ENCODE results near the gene ANKRD55.
A peak's percentile ranks its signal among the peaks of the same experiment; 100 is the strongest.
"Not testable (repeated sequence)": the region's sequence is repeated elsewhere in the genome, so short reads cannot be mapped to it uniquely, and the experiment has no call there.

Gene ANKRD55

DNA sequence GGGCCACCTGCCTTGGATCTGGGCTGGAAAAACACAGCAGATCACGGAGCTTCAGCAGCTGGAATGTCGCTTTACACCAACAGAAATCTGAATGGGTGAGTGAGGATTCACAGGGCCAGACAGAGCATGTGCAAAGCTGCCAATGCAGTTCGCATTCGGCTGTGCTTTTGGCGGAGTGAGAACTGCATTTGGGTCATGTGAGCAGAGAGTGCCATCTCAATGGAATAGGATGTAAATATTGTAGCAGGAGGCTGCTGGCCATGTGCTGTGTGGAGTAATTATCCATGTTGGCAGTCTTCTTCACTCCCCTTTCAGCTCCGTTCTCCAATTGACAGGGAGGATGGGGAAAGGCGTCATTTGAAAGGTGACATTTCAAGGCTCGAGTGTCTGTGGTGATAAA is at the start of gene ANKRD55:
ANKRD55 (minus strand) TSS at position 101 of the 400 bp plus-strand sequence. CDS start 417 bp downstream, outside the sequence.
- DNase-seq (ENCODE audit: low read depth in 1 of 2, low spot score in 1 of 2) = no peak

DNA sequence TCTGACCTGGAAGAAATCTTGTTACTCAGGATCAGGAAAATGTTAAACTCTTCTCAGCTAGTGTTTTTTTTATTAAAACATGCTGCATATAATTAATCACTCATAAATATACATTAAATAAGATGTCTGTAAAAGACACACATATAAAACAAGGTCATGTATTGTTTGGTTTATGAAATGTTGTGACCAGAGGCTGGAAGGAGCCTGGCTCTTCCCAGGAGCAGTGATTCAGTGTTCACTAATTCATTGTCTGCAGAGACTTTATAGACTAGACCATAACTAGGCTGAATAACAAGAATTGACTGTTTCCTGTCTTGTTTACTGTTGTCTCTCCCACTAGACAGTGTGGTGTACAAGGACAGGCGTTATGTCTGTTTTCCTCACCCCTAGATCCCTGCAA is 49.1 kb upstream of the ANKRD55 start:
- no peak for DNase-seq (ENCODE audit: low read depth in 1 of 2, low spot score in 1 of 2)

DNA sequence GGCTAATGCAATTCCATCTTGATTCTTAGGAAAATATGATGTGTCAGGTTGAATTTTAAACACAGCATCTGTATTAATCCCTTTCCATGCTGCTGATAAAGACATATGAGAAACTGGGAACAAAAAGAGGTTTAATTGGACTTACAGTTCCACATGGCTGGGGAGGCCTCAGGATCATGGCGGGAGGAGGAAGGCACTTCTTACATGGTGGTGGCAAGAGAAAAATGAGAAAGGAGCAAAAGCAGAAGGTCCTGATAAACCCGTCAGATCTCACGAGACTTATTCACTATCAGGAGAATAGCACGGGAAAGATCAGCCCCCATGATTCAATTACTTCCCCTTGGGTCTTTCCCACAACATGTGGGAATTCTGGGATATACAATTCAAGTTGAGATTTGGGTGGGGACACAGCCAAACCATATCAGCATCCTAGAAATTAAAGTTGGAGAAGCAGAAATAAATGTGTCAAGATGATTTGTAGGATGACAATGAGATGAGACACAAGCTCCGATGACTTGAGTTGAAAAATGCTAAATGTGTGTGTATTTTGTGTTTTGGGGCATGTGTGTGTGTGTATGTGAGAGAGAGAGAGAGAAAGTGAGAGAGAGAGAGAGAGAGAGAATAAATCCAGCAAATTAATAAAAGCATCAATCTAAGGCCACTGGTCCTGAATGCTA is 48.5 kb upstream of the ANKRD55 start:
- DNase-seq (ENCODE audit: low read depth in 1 of 2, low spot score in 1 of 2) = no peak

- DNase-seq (ENCODE audit: low read depth in 1 of 2, low spot score in 1 of 2) = no peak
Observed at GRCh38 chr5:56279979-56280378, 46.8 kb upstream of the ANKRD55 start.

DNA sequence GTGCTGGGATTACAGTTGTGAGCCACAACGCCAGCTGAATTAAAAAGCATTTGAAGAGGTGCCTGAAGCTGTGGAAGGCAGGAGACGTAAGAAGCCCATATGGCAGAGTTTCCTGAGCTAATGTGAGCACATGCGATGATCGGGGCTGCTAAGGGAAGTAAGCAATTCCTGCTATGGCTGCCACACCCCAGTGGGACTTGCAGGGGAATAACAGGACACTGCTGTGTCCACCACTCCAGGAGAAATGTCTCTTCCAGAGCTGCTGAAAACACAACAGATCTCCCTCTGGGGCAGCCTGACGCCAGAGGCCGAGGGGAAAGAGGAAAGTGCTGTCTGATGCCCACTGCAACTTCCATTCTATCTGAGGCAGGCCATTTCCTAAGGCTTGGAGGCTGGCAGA is 46.2 kb upstream of the ANKRD55 start:
- DNase-seq (ENCODE audit: low read depth in 1 of 2, low spot score in 1 of 2) = no peak

- no peak for DNase-seq (ENCODE audit: low read depth in 1 of 2, low spot score in 1 of 2)
Observed at GRCh38 chr5:56278335-56278753, 45.2 kb upstream of the ANKRD55 start.

- DNase-seq (ENCODE audit: low read depth in 1 of 2, low spot score in 1 of 2) = no peak
Observed at GRCh38 chr5:56277573-56277972, 44.4 kb upstream of the ANKRD55 start.

- no peak for DNase-seq (ENCODE audit: low read depth in 1 of 2, low spot score in 1 of 2)
Observed at GRCh38 chr5:56273376-56273955, 40.3 kb upstream of the ANKRD55 start.

GRCh38 chr5:56272765-56273164 is 39.6 kb upstream of the ANKRD55 start:
- DNase-seq (ENCODE audit: low read depth in 1 of 2, low spot score in 1 of 2) = no peak

DNA sequence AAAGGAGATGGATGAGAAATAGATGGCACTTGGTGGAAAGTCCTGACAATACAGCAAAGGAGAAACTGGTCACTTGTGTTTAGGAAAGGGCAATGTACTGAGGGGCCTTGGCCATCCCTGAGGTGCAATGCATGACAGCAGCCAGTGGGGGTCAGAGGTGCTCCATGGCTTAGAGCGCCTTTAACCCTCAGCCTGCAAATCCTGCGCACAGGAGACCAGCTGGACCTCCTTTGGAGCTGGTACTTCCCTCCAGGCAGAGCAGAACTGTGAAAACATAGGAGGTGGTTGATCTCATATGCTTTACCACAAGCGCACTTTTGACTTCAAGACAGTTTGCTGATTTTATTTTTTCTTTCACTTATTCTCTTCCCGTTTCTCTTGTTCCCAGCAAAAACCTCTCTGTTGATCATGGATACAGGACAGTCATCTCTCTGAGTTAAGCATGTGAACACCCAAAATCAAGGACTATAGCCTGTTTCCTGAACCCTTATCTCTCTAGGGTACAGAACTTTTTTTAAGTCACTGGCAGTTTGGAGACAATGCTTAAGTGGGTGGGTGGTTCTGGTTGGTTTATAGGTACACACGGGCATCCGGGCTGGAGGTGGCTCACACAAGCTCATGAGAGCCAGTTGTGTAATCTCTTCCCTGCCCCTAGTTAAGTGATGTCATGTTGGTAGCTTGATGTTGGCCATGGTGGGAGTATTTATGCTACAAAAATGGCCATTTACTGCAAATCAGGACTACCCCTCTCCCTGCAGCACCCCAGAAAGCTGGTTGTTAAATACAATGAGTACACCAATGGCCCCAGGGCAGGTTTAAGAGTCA is 37.6 kb upstream of the ANKRD55 start:
- peak; percentile 52 to 78 for DNase-seq (ENCODE audit: low read depth in 1 of 2, low spot score in 1 of 2)

GRCh38 chr5:56270058-56270457 is 36.9 kb upstream of the ANKRD55 start:
- no peak for DNase-seq (ENCODE audit: low read depth in 1 of 2, low spot score in 1 of 2)

DNA sequence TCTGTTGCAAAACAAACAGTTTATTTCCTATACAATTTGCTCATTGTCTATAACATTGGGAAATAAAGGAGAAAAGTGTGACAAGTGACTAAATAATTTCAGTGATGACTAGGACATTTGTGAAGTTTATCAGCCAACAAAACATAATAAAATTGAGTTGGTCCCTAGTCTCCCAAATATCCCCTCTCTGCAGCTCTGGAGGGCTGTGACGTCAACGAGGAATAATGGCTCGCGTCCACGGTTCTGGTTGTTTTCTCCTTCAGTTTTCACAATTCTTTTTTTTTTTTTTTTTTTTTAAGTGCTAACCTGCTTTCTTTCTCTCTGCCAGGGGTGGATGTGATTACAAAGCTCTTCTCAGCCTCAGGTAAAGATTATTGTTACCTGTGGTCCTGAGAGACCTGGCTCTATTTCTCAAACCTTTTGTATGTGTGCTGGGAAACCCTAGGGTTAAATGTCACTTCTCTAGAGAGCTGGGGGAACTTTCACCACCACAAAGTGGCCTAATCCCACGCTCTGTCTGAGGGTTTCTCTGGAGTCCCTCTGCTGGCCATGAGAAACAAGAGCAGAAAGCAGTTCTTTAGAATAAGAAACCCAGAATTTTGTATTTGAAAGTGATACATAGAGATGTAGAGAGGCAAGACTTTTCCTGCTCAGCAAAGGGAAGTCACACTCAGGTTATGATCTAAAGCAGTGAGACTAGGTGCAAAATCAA is 36.2 kb upstream of the ANKRD55 start:
- peak in 1 of 2 donors; percentile 13 for DNase-seq (ENCODE audit: low read depth in 1 of 2, low spot score in 1 of 2)

- not testable (repeated sequence) for DNase-seq (ENCODE audit: low read depth in 1 of 2, low spot score in 1 of 2)
Observed at GRCh38 chr5:56268707-56269106, 35.6 kb upstream of the ANKRD55 start.

- no peak for DNase-seq (ENCODE audit: low read depth in 1 of 2, low spot score in 1 of 2)
Observed at GRCh38 chr5:56267856-56268255, 34.7 kb upstream of the ANKRD55 start.

DNA sequence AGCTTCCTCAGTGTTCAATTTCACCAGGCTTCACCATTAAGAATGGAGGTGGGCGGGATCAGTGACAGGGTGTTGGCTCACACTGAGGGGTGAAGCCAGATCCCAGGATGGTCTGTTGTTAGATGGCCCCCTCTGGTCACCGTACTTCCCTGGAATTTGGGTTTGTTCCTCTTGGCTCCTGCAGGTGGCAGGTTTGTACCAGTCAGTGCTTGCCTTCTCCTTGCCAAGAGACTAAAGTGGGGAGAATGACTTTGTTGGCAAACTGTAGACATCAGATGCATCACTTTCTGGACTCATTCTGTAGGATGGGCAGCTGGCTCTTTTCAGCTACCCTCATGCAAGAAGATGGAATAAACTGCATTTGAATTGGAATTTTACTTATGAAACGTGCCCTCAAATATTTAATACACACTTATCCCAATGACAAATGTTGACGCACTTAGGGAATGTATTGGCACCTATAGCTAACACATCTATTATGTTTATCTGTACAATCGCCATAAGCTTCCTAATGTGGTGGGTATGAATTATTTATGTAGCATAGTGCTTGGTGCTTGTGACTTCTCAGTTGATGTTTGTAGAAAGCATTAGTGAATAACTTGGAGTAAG is 31.4 kb upstream of the ANKRD55 start:
- no peak for DNase-seq (ENCODE audit: low read depth in 1 of 2, low spot score in 1 of 2)

- DNase-seq (ENCODE audit: low read depth in 1 of 2, low spot score in 1 of 2) = no peak
Observed at GRCh38 chr5:56262279-56262678, 29.1 kb upstream of the ANKRD55 start.

GRCh38 chr5:56259002-56259511 is 25.9 kb upstream of the ANKRD55 start:
- no peak for DNase-seq (ENCODE audit: low read depth in 1 of 2, low spot score in 1 of 2)

DNA sequence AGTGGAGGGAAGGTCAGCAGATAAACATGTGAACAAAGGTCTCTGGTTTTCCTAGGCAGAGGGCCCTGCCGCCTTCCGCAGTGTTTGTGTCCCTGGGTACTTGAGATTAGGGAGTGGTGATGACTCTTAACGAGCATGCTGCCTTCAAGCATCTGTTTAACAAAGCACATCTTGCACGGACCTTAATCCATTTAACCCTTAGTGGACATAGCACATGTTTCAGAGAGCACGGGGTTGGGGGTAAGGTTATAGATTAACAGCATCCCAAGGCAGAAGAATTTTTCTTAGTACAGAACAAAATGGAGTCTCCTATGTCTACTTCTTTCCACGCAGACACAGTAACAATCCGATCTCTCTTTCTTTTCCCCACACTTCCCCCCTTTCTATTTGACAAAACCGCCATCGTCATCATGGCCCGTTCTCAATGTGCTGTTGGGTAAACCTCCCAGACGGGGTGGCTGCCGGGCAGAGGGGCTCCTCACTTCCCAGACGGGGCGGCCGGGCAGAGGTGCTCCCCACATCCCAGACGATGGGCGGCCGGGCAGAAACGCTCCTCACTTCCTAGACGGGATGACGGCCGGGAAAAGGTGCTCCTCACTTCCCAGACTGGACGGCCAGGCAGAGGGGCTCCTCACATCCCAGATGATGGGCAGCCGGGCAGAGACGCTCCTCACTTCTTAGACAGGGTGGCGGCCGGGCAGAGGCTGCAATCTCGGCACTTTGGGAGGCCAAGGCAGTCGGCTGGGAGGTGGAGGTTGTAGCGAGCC is 24.8 kb upstream of the ANKRD55 start:
- not testable (repeated sequence) for DNase-seq (ENCODE audit: low read depth in 1 of 2, low spot score in 1 of 2)

DNA sequence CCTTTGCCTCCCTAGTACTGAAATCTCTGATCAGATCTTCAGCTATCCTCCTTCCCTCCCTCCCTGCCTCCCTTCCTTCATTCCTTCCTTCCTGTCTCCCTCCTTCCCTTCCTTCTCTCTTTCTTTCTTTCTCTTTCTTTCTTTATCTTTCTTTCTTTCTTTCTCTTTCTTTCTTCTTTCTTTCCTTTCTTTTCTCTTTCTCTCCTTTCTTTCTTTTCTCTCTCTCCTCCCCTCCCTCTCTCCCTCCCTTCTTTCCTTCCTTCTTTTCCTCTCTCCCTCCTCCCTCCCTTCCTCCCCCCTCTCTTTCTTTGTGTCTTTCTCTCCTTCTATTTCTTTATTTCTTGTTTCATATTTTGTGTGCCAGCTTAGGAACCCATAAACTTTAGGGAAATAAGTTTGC is 23.9 kb upstream of the ANKRD55 start:
- DNase-seq (ENCODE audit: low read depth in 1 of 2, low spot score in 1 of 2) = no peak

DNA sequence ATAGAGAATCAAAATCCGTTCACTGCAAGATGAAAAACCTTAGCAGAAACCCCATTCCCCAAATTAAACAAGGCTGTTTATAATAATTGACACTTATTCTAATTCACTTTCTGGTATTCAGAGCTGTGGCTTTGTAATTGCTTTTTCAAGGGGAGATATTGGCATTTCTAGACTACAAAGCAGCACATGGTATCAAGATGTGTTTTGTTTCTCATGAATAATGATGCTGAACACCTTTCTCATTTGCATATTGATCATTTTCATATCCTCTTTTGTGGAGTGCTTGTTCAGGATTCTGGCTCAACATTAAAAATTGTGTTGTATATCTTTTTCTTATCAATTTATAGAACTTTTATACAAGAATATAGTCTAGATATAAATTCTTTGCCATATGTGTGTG is 22.4 kb upstream of the ANKRD55 start:
- DNase-seq (ENCODE audit: low read depth in 1 of 2, low spot score in 1 of 2) = no peak

All from activated CD4-positive, alpha-beta T cell treated with anti-CD3 and anti-CD28 coated beads, Interleukin-2, amount 50 U/mL, for 24 hours (primary cell).